HepG2 (cell line): ENCODE measurements around the gene ANKRD31. TPM values are rescaled to one million over a fixed set of nuclear protein-coding genes. Genes with fewer than 3 reads are reported as not detected.

Experiments
- ATAC-seq: fragments of 200-7000 bp; cut with Tn5 transposase; 3 replicates; pipeline ENCODE4 v1.9.1; 2020; ENCODE audit warnings: mild to moderate bottlenecking, moderate library complexity
- BruUV-seq: library from RNA; stranded (reverse); fragments of 400-500 nt; replicated peaks from 2 replicates; lab custom pipeline; 2021; lab: Mats Ljungman, UMichigan
- CTCF ChIA-PET: fragments of 300-600 bp; formaldehyde crosslinking; extraction: SDS; loops from one replicate; lab custom pipeline; 2021; ENCODE audit warnings: low total read pairs, inconsistent platforms, low intra/inter-chr PET ratio; lab: Yijun Ruan, JAX
- POLR2A ChIA-PET: fragments of 350-600 bp; sonication (Branson Sonifier 250); formaldehyde crosslinking; loops from one replicate; lab custom pipeline; 2020; ENCODE audit warnings: antibody characterized with exemption, inconsistent platforms; lab: Yijun Ruan, JAX
- DNase-seq: peaks from one replicate; pipeline ENCODE4 v3.0.0-alpha.2; 2015; ENCODE audit warnings: low spot score
- FAIRE-seq: peaks from 3 replicates; lab custom pipeline; 2011; peaks lifted over from hg19 to GRCh38; lab: Jason Lieb, UNC
- H2AFZ ChIP-seq: one replicate; pipeline ENCODE4 v1.6.1; 2011; ENCODE audit warnings: low read length, inconsistent platforms
- H3K27ac ChIP-seq: fragments of 300-600 bp; 3 replicates; pipeline ENCODE4 v1.8.0; 2011; ENCODE audit warnings: mixed run types, mild to moderate bottlenecking, mixed read lengths, low read length, inconsistent platforms; ENCODE audit not compliant: insufficient read depth; ENCODE audit errors: extremely low read length
- H3K27me3 ChIP-seq, 2 experiments: fragments of 200-600 bp in 1 of 2; 2 replicates in 1 of 2; 3 replicates in 1 of 2; pipeline versions ENCODE4 v1.6.0 to v1.8.0; 2011; ENCODE audit warnings: low read length in 2 of 2, mild to moderate bottlenecking in 2 of 2, moderate library complexity in 2 of 2, inconsistent platforms in 1 of 2; ENCODE audit not compliant: insufficient read depth in 2 of 2, control insufficient read depth in 1 of 2
- H3K36me3 ChIP-seq, 2 experiments: fragments of 200-600 bp in 1 of 2; replicated peaks in 1 of 2; 2 replicates in 1 of 2; 3 replicates in 1 of 2; pipeline versions ENCODE4 v1.5.1 to v1.8.0; 2011; ENCODE audit warnings: low read length in 2 of 2, inconsistent platforms in 1 of 2; ENCODE audit not compliant: insufficient read depth in 2 of 2, control insufficient read depth in 1 of 2
- H3K4me1 ChIP-seq: 2 replicates; pipeline ENCODE4 v1.5.1; 2012; ENCODE audit warnings: low read length, inconsistent platforms; ENCODE audit not compliant: insufficient read depth
- H3K4me2 ChIP-seq: 2 replicates; pipeline ENCODE4 v1.6.0; 2011; ENCODE audit warnings: low read depth, low read length, inconsistent platforms
- H3K4me3 ChIP-seq, 3 experiments: fragments of 200-600 bp in 1 of 3; sonication (generic), shearing (Covaris generic) in 1 of 3; replicated peaks in 1 of 3; 2 replicates each; pipeline ENCODE4 v1.5.1; 2011 to 2016; ENCODE audit warnings: low read length in 3 of 3, inconsistent platforms in 2 of 3, low read depth in 2 of 3, mild to moderate bottlenecking in 2 of 3, control low read depth in 1 of 3, mixed read lengths in 1 of 3; ENCODE audit not compliant: insufficient read depth in 1 of 3
- H3K79me2 ChIP-seq: one replicate; pipeline ENCODE4 v1.6.1; 2011; ENCODE audit warnings: low read length, inconsistent platforms; ENCODE audit not compliant: insufficient read depth
- H3K9ac ChIP-seq: 2 replicates; pipeline ENCODE4 v1.6.0; 2011; ENCODE audit warnings: mild to moderate bottlenecking, low read depth, low read length, inconsistent platforms; ENCODE audit not compliant: insufficient read depth
- H3K9me3 ChIP-seq: 2 replicates; pipeline ENCODE4 v1.5.1; 2012; ENCODE audit warnings: mild to moderate bottlenecking, low read length
- H4K20me1 ChIP-seq: 2 replicates; pipeline ENCODE4 v1.6.0; 2011; ENCODE audit warnings: inconsistent platforms, mild to moderate bottlenecking, low read length, moderate library complexity; ENCODE audit not compliant: insufficient read depth
- HMGXB4 ChIP-seq, 2 experiments: sonication (generic) in 1 of 2; formaldehyde crosslinking in 1 of 2; IDR thresholded peaks; 2 replicates each; pipeline versions ENCODE4 v1.4.0 to v1.6.1; 2018 to 2020; ENCODE audit warnings: missing genetic modification reagents in 2 of 2, borderline replicate concordance in 1 of 2, low read depth in 1 of 2, mild to moderate bottlenecking in 1 of 2, missing biosample characterization in 1 of 2
- MAFF ChIP-seq: IDR thresholded peaks from 2 replicates; pipeline ENCODE4 v1.6.1; 2011; ENCODE audit warnings: low read depth, low read length, improper control_type of control experiment
- MAFK ChIP-seq, 2 experiments: IDR thresholded peaks in 1 of 2; conservative IDR thresholded peaks in 1 of 2; 2 replicates each; pipeline ENCODE4 v1.6.1; 2011; ENCODE audit warnings: improper control_type of control experiment in 2 of 2, low read length in 2 of 2
- MTERF4 ChIP-seq: sonication (generic); formaldehyde crosslinking; IDR thresholded peaks from 2 replicates; pipeline ENCODE4 v1.8.0; 2023; ENCODE audit warnings: mild to moderate bottlenecking, missing genetic modification reagents
- NFRKB ChIP-seq: fragments of 450-650 bp; IDR thresholded peaks from 2 replicates; pipeline ENCODE4 v1.6.1; 2017
- THRA ChIP-seq: sonication (generic); formaldehyde crosslinking; IDR thresholded peaks from 2 replicates; pipeline ENCODE4 v1.4.0; 2020; ENCODE audit warnings: missing genetic modification reagents, borderline replicate concordance
- ZNF720 ChIP-seq: sonication (generic); formaldehyde crosslinking; IDR thresholded peaks from 2 replicates; pipeline ENCODE4 v1.4.0; 2020; ENCODE audit warnings: missing genetic modification reagents
- ZNF766 ChIP-seq: sonication (generic); formaldehyde crosslinking; IDR thresholded peaks from 2 replicates; pipeline ENCODE4 v1.5.0; 2020; ENCODE audit warnings: missing genetic modification reagents, borderline replicate concordance
- WGBS: methylation state at CpG from one replicate; pipeline ENCODE4 v1.1.6; 2017; ENCODE audit warnings: low lambda C conversion rate; 5-methylcytosine and 5-hydroxymethylcytosine counted together
- in situ Hi-C: cut with HindIII; loops from 2 replicates; pipeline ENCODE4 v1.10.0; 2017; ENCODE audit warnings: low pct_unique_long_range_greater_than_20kb; ENCODE audit not compliant: extremely low pct_ligation_motif_present
- intact Hi-C: fragments of 100-400 bp; cut with micrococcal nuclease; formaldehyde crosslinking; loops from one replicate; pipeline ENCODE4 v1.10.0; 2022; ENCODE audit not compliant: unreplicated experiment
- polyA plus RNA-seq, 8 experiments: library from polyadenylated mRNA; depleted of rRNA in 3 of 8; stranded (reverse) in 7 of 8; unstranded in 1 of 8; fragments of >200 nt; fragmentation: Illumina TruSeq in 4 of 8; extraction: Trizol in 4 of 8; gene quantifications; 2 replicates each; pipeline versions ENCODE4 v1.2.1 to v1.2.3, GENCODE V29; 2011 to 2016; ENCODE audit warnings: low read depth in 4 of 8, missing spikeins in 1 of 8, mixed read lengths in 1 of 8; ENCODE audit not compliant: insufficient read depth in 1 of 8
- total RNA-seq, 5 experiments: library from RNA; depleted of rRNA; stranded (reverse); fragments of >200 nt; fragmentation: Illumina TruSeq; extraction: Trizol; gene quantifications; 2 replicates each; pipeline ENCODE4 v1.2.3, GENCODE V29; 2016; ENCODE audit warnings: low read depth in 1 of 5

The ANKRD31 gene
- total and polyA plus RNA-seq, 2 of the 13 experiments (the other 11 are each of a cell fraction or from before 2014, with no cell fraction given), result 0.01 to 0.09 TPM

- peaks cover 0 to 4% of the 10 kb centered on the region in 2 experiments; a peak in 1 of 5 replicates for H3K27me3 ChIP-seq
- in situ Hi-C loops, result no loop called here
- no peaks in the 10 kb centered on the region for H3K79me2 ChIP-seq
- WGBS, result 43% methylated on average over 2 of the region's 2 CpGs
- H3K4me2 ChIP-seq, result no peak overlapping the region
- ChIA-PET CTCF (no interaction called here), POLR2A (no interaction called here)
- no peaks in the 10 kb centered on the region for H4K20me1 ChIP-seq
- DNase-seq (no peak), FAIRE-seq (no peak), ATAC-seq (no peak)
- no peak overlapping the region for H2AFZ ChIP-seq
- no peak overlapping the region for H3K27ac ChIP-seq
- no peak overlapping the region for H3K4me3 ChIP-seq
- H3K9ac ChIP-seq, result no peak overlapping the region
- BruUV-seq, result no TSS peak
- intact Hi-C loops, result no loop called here
- no peaks in the 10 kb centered on the region; the same call in 1 of the 2 replicates for H3K4me1 ChIP-seq
- TF ChIP-seq HMGXB4 (CRISPR knock-in tag; IDR thresholded peaks at IDR 0.05; ENCODE audit: borderline replicate concordance in 1 of 2, low read depth in 1 of 2), result no peak
- peak in 1 of 2 experiments; percentile 50; a peak in 1 of 4 replicates for TF ChIP-seq MAFK (conservative IDR thresholded peaks at IDR 0.05 in 1 of 2, IDR thresholded peaks at IDR 0.05 in 1 of 2; ENCODE audit: low read length in 2 of 2)
- TF ChIP-seq MAFF, result peak; percentile 36; the same call in 1 of the 2 replicates
- TF ChIP-seq, all 625 proteins: peak for 2
- no peaks in the 10 kb centered on the region for H3K9me3 ChIP-seq
- H3K36me3 ChIP-seq, result no peaks in the 10 kb centered on the region
Observed at GRCh38 chr5:75245023-75245422, 8.3 kb upstream of the ANKRD31 start.

- intact Hi-C loops, result no loop called here
- no peaks in the 10 kb centered on the region for H3K79me2 ChIP-seq
- no peaks in the 10 kb centered on the region; the same call in 1 of the 2 replicates for H3K4me1 ChIP-seq
- no peaks in the 10 kb centered on the region for H3K36me3 ChIP-seq
- WGBS, result 45% methylated on average over 5 of the region's 5 CpGs
- no peak overlapping the region for H3K4me3 ChIP-seq
- H3K27me3 ChIP-seq, result peaks cover 0 to 4% of the 10 kb centered on the region in 2 experiments; a peak in 1 of 5 replicates
- H3K4me2 ChIP-seq, result no peak overlapping the region
- no peaks in the 10 kb centered on the region for H3K9me3 ChIP-seq
- TF ChIP-seq NFRKB (no peak), MTERF4 (CRISPR knock-in tag) (no peak), ZNF720 (CRISPR knock-in tag) (no peak), ZNF766 (CRISPR knock-in tag) (no peak), THRA (CRISPR knock-in tag) (no peak)
- FAIRE-seq (no peak), ATAC-seq (no peak), DNase-seq (no peak)
- H2AFZ ChIP-seq, result no peak overlapping the region
- ChIA-PET POLR2A (no interaction called here), CTCF (no interaction called here)
- H3K9ac ChIP-seq, result no peak overlapping the region
- no peak overlapping the region for H3K27ac ChIP-seq
- no TSS peak for BruUV-seq
- H4K20me1 ChIP-seq, result no peaks in the 10 kb centered on the region
- in situ Hi-C loops, result no loop called here
Observed at GRCh38 chr5:75243510-75243909, 6.8 kb upstream of the ANKRD31 start.
